Neuronal stem cell (in vitro differentiated cells): ENCODE measurements around the gene ZNF827.

ENCODE experiments used
- DNase-seq: peaks from one replicate; pipeline ENCODE4 v3.0.0-alpha.2; 2013; ENCODE audit warnings: low spot score
- H2AFZ ChIP-seq: one replicate; pipeline ENCODE4 v1.6.1; 2013; ENCODE audit warnings: mild to moderate bottlenecking, low read length, inconsistent platforms
- H2AK5ac ChIP-seq: 2 replicates; pipeline ENCODE4 v1.6.1; 2013; ENCODE audit warnings: low read depth, mild to moderate bottlenecking, inconsistent platforms, low read length, moderate library complexity, mixed read lengths
- H2BK120ac ChIP-seq: 2 replicates; pipeline ENCODE4 v1.6.1; 2013; ENCODE audit warnings: low read depth, mild to moderate bottlenecking, inconsistent platforms, low read length, moderate library complexity, mixed read lengths
- H2BK12ac ChIP-seq: one replicate; pipeline ENCODE4 v1.6.1; 2013; ENCODE audit warnings: low read length, inconsistent platforms
- H2BK15ac ChIP-seq: 2 replicates; pipeline ENCODE4 v1.6.1; 2013; ENCODE audit warnings: mild to moderate bottlenecking, low read length, inconsistent platforms, mixed read lengths
- H2BK5ac ChIP-seq: one replicate; pipeline ENCODE4 v1.6.1; 2013; ENCODE audit warnings: inconsistent platforms, mild to moderate bottlenecking, low read length, moderate library complexity
- H3K14ac ChIP-seq: one replicate; pipeline ENCODE4 v1.6.1; 2013; ENCODE audit warnings: low read length, inconsistent platforms
- H3K18ac ChIP-seq: 2 replicates; pipeline ENCODE4 v1.6.1; 2013; ENCODE audit warnings: low read length, inconsistent platforms
- H3K23ac ChIP-seq: 2 replicates; pipeline ENCODE4 v1.6.1; 2013; ENCODE audit warnings: low read depth, mild to moderate bottlenecking, mixed read lengths, low read length, inconsistent platforms; ENCODE audit not compliant: poor library complexity
- H3K27ac ChIP-seq: replicated peaks from 3 replicates; pipeline ENCODE4 v1.5.1; 2013; ENCODE audit warnings: low read length, inconsistent platforms
- H3K27me3 ChIP-seq, 3 experiments: 2 replicates each; pipeline ENCODE4 v1.6.1; 2013; ENCODE audit warnings: low read length in 3 of 3, mild to moderate bottlenecking in 2 of 3, inconsistent platforms in 1 of 3, low read depth in 1 of 3, mixed read lengths in 1 of 3, moderate library complexity in 1 of 3; ENCODE audit not compliant: control insufficient read depth in 3 of 3, insufficient read depth in 3 of 3
- H3K36me3 ChIP-seq, 2 donors: replicated peaks in 1 of 2; 2 replicates each; pipeline ENCODE4 v1.6.1; 2013; ENCODE audit warnings: low read length in 2 of 2; ENCODE audit not compliant: control insufficient read depth in 2 of 2, insufficient read depth in 2 of 2
- H3K4ac ChIP-seq: 2 replicates; pipeline ENCODE4 v1.6.1; 2013; ENCODE audit warnings: inconsistent platforms, mild to moderate bottlenecking, low read length, moderate library complexity
- H3K4me1 ChIP-seq, 2 donors: 1 replicate in 1 of 2; 2 replicates in 1 of 2; pipeline ENCODE4 v1.6.1; 2013; ENCODE audit warnings: low read length in 2 of 2, low read depth in 1 of 2; ENCODE audit not compliant: control insufficient read depth in 2 of 2, insufficient read depth in 1 of 2
- H3K4me2 ChIP-seq: one replicate; pipeline ENCODE4 v1.6.1; 2013; ENCODE audit warnings: mild to moderate bottlenecking, low read length, inconsistent platforms; ENCODE audit not compliant: insufficient read depth, poor library complexity, severe bottlenecking
- H3K4me3 ChIP-seq, 2 donors: 2 replicates each; pipeline ENCODE4 v1.5.1; 2013; ENCODE audit warnings: low read length in 2 of 2, mild to moderate bottlenecking in 2 of 2, inconsistent platforms in 1 of 2, moderate library complexity in 1 of 2
- H3K79me1 ChIP-seq: one replicate; pipeline ENCODE4 v1.6.1; 2013; ENCODE audit warnings: low read depth, mild to moderate bottlenecking, inconsistent platforms, low read length, moderate library complexity
- H3K9ac ChIP-seq: one replicate; pipeline ENCODE4 v1.6.1; 2013; ENCODE audit warnings: mild to moderate bottlenecking, low read depth, low read length, inconsistent platforms; ENCODE audit not compliant: poor library complexity
- H3K9me3 ChIP-seq, 2 donors: replicated peaks in 1 of 2; 2 replicates each; pipeline versions ENCODE3 to v1.6.1; 2013; ENCODE audit warnings: low read length in 2 of 2, mild to moderate bottlenecking in 2 of 2, inconsistent platforms in 1 of 2, low read depth in 1 of 2, mixed read lengths in 1 of 2, moderate library complexity in 1 of 2; ENCODE audit not compliant: control insufficient read depth in 2 of 2, insufficient read depth in 1 of 2
- H4K8ac ChIP-seq: one replicate; pipeline ENCODE4 v1.6.1; 2013; ENCODE audit warnings: low read depth, mild to moderate bottlenecking, inconsistent platforms, low read length, moderate library complexity
- H4K91ac ChIP-seq: one replicate; pipeline ENCODE4 v1.6.1; 2013; ENCODE audit warnings: low read length, low read depth, mild to moderate bottlenecking, inconsistent platforms; ENCODE audit not compliant: poor library complexity
- WGBS, 2 donors: extraction: QIAGEN DNeasy Blood & Tissue Kit; methylation state at CpG; one replicate each; pipeline ENCODE4 v1.1.7; 2013; ENCODE audit warnings: missing lambda C conversion rate in 2 of 2, mixed read lengths in 1 of 2; ENCODE audit not compliant: insufficient read length in 2 of 2, insufficient replicate concordance in 1 of 2; ENCODE audit errors: extremely low coverage in 2 of 2; 5-methylcytosine and 5-hydroxymethylcytosine counted together

ZNF827 gene

GRCh38 chr4:145890689-145891088 lies 47.9 kb downstream of the ZNF827 start:
- no peak overlapping the region for H2AK5ac ChIP-seq
- peaks cover 17 to 35% of the 10 kb centered on the region in 2 donors for H3K4me1 ChIP-seq
- no peak overlapping the region for H3K18ac ChIP-seq
- no peak overlapping the region for H2AFZ ChIP-seq
- no peaks in the 10 kb centered on the region for H3K9me3 ChIP-seq
- H3K79me1 ChIP-seq, result no peaks in the 10 kb centered on the region
- no CpG with 5 or more reads among the region's 3 CpGs for WGBS, 2 donors
- peaks cover 5 to 51% of the 10 kb centered on the region in 2 donors for H3K36me3 ChIP-seq
- H3K4me2 ChIP-seq, result no peak overlapping the region
- H4K8ac ChIP-seq, result no peak overlapping the region
- no peak overlapping the region for H2BK5ac ChIP-seq
- H3K27me3 ChIP-seq, result no peaks in the 10 kb centered on the region
- H3K4me3 ChIP-seq, result no peak overlapping the region
- no peak overlapping the region for H3K4ac ChIP-seq
- H3K9ac ChIP-seq, result no peak overlapping the region
- no peak overlapping the region for H2BK120ac ChIP-seq
- no peak overlapping the region for H2BK15ac ChIP-seq
- no peak overlapping the region for H4K91ac ChIP-seq
- no peak overlapping the region for H3K27ac ChIP-seq
- H3K14ac ChIP-seq, result no peak overlapping the region
- H2BK12ac ChIP-seq, result no peak overlapping the region
- DNase-seq, result no peak
- no peak overlapping the region for H3K23ac ChIP-seq

- Histone ChIP-seq H3K23ac (no peak overlapping the region), H2BK120ac (no peak overlapping the region), H2AK5ac (no peak overlapping the region), H3K79me1 (no peaks in the 10 kb centered on the region), H4K8ac (no peak overlapping the region), H2BK5ac (no peak overlapping the region), H3K4me2 (no peak overlapping the region), H3K14ac (no peak overlapping the region), H3K9ac (no peak overlapping the region), H3K9me3 (no peaks in the 10 kb centered on the region), H3K4me3 (no peak overlapping the region), H4K91ac (no peak overlapping the region), H3K36me3 (peaks cover 6 to 74% of the 10 kb centered on the region in 2 donors), H3K4me1 (peaks cover 17 to 31% of the 10 kb centered on the region in 2 donors), H2AFZ (no peak overlapping the region), H3K4ac (no peak overlapping the region), H3K27ac (no peak overlapping the region), H3K18ac (no peak overlapping the region), H2BK15ac (no peak overlapping the region), H2BK12ac (no peak overlapping the region), H3K27me3 (no peaks in the 10 kb centered on the region)
- no peak for DNase-seq
- no CpG with 5 or more reads among the region's 2 CpGs for WGBS, 2 donors
Measured at GRCh38 chr4:145888393-145888792, 50.2 kb downstream of the ZNF827 start.

- H2BK120ac ChIP-seq, result no peak overlapping the region
Measured at GRCh38 chr4:145887241-145887991, 51.2 kb downstream of the ZNF827 start.

GRCh38 chr4:145886871-145887240 lies 51.8 kb downstream of the ZNF827 start:
- H3K27ac ChIP-seq, result no peak overlapping the region

More at GRCh38 chr4:145887241-145887991, 51.2 kb downstream of the ZNF827 start:
- Histone ChIP-seq H3K36me3 (peaks cover 6 to 79% of the 10 kb centered on the region in 2 donors), H3K14ac (no peak overlapping the region), H3K79me1 (no peaks in the 10 kb centered on the region), H2BK5ac (no peak overlapping the region), H3K9me3 (no peaks in the 10 kb centered on the region), H4K8ac (no peak overlapping the region), H2AFZ (no peak overlapping the region), H3K4me2 (no peak overlapping the region), H3K4me1 (peaks cover 12 to 29% of the 10 kb centered on the region in 2 donors), H2BK12ac (no peak overlapping the region), H3K9ac (no peak overlapping the region), H3K27me3 (no peaks in the 10 kb centered on the region), H3K4ac (no peak overlapping the region), H3K27ac (no peak overlapping the region), H2AK5ac (no peak overlapping the region), H3K23ac (no peak overlapping the region), H3K18ac (peak overlapping the region; percentile 27), H3K4me3 (no peak overlapping the region), H2BK15ac (no peak overlapping the region), H4K91ac (no peak overlapping the region)
- WGBS, 2 donors, result no CpG with 5 or more reads among the region's 11 CpGs
- DNase-seq, result no peak

More at GRCh38 chr4:145886871-145887240, 51.8 kb downstream of the ZNF827 start:
- Histone ChIP-seq H4K8ac (no peak overlapping the region), H3K23ac (no peak overlapping the region), H3K14ac (no peak overlapping the region), H2AFZ (no peak overlapping the region), H3K27me3 (no peaks in the 10 kb centered on the region), H2BK5ac (no peak overlapping the region), H3K79me1 (no peaks in the 10 kb centered on the region), H4K91ac (no peak overlapping the region), H2BK15ac (no peak overlapping the region), H3K4me1 (peaks cover 12 to 26% of the 10 kb centered on the region in 2 donors), H3K36me3 (peaks cover 6 to 80% of the 10 kb centered on the region in 2 donors), H3K9ac (no peak overlapping the region), H2AK5ac (no peak overlapping the region), H3K18ac (no peak overlapping the region), H2BK120ac (no peak overlapping the region), H3K9me3 (no peaks in the 10 kb centered on the region), H3K4me2 (no peak overlapping the region), H2BK12ac (no peak overlapping the region), H3K4me3 (no peak overlapping the region), H3K4ac (no peak overlapping the region)
- no peak for DNase-seq
